ENCODE data around the gene NPIPB8. TPM values are rescaled to one million over a fixed set of nuclear protein-coding genes. Genes with fewer than 3 reads are reported as not detected.

NPIPB8 gene
- total and polyA plus RNA-seq, 2 of the 13 experiments (the other 11 are each of a cell fraction or from before 2014, with no cell fraction given) = 0.49 to 2.3 TPM

GRCh38 chr16:28596840-28597691 lies 40.8 kb upstream of the NPIPB8 start, which contains the start of gene SULT1A2 (continued):
- TF ChIP-seq ZGPAT (CRISPR knock-in tag; IDR thresholded peaks at IDR 0.05) (no peak), ZNF724P (CRISPR knock-in tag; IDR thresholded peaks at IDR 0.05; ENCODE audit: borderline replicate concordance) (no peak), BATF2 (CRISPR knock-in tag; IDR thresholded peaks at IDR 0.05) (no peak), MED8 (CRISPR knock-in tag; IDR thresholded peaks at IDR 0.05; ENCODE audit: insufficient replicate concordance) (no peak), AGO1 (IDR thresholded peaks at IDR 0.05; ENCODE audit: low read depth, low read length, poor library complexity, severe bottlenecking) (no peak), HNRNPK (IDR thresholded peaks at IDR 0.05; ENCODE audit: low read depth, low read length, poor library complexity, severe bottlenecking) (no peak), NCOR1 (IDR thresholded peaks at IDR 0.05; ENCODE audit: borderline replicate concordance, low read length) (no peak), ZMAT5 (CRISPR knock-in tag; IDR thresholded peaks at IDR 0.05; ENCODE audit: borderline replicate concordance, low read depth) (no peak), SMC3 (IDR thresholded peaks at IDR 0.05; ENCODE audit: low read length) (no peak), NBN (conservative IDR thresholded peaks at IDR 0.05) (no peak), PRDM10 (CRISPR knock-in tag; IDR thresholded peaks at IDR 0.05; ENCODE audit: low read depth) (0 out of 2 replicates have a peak, but pooled peaks have one; percentile 3), JUNB (CRISPR knock-in tag; IDR thresholded peaks at IDR 0.05; ENCODE audit: borderline replicate concordance) (no peak), ZBTB43 (CRISPR knock-in tag; conservative IDR thresholded peaks at IDR 0.05) (no peak), ZNF713 (CRISPR knock-in tag; IDR thresholded peaks at IDR 0.05) (no peak), KAT7 (CRISPR knock-in tag; IDR thresholded peaks at IDR 0.05; ENCODE audit: borderline replicate concordance) (no peak), HMGXB4 (CRISPR knock-in tag; IDR thresholded peaks at IDR 0.05; ENCODE audit: borderline replicate concordance in 1 of 2, low read depth in 1 of 2) (0 out of 4 replicates have a peak, but pooled peaks of 1 of the 2 experiments have one; percentile 13), ZNF615 (CRISPR knock-in tag; IDR thresholded peaks at IDR 0.05; ENCODE audit: borderline replicate concordance) (no peak), ZNF274 (CRISPR knock-in tag; IDR thresholded peaks at IDR 0.05) (no peak)

Measured in HepG2 (cell line).